NB4 (cell line): ENCODE results near the gene ESCO1.
"Not testable (repeated sequence)": the region's sequence is repeated elsewhere in the genome, so short reads cannot be mapped to it uniquely, and the experiment has no call there.

Source experiments
- DNase-seq: peaks from one replicate; pipeline ENCODE4 v3.0.0; 2010; ENCODE audit warnings: low read depth
- H3K4me3 ChIP-seq: one replicate; pipeline ENCODE4 v1.5.1; 2011; ENCODE audit warnings: mild to moderate bottlenecking, low read depth, low read length, moderate library complexity
- MYC ChIP-seq: IDR thresholded peaks from 2 replicates; pipeline ENCODE4 v1.6.1; 2011; ENCODE audit warnings: low read depth, low read length
- POLR2A ChIP-seq: IDR thresholded peaks from 2 replicates; pipeline ENCODE4 v1.6.1; 2011; ENCODE audit warnings: mild to moderate bottlenecking; ENCODE audit not compliant: insufficient read length; ENCODE audit errors: extremely low read depth
- TF ChIP-seq, protein P1 (sequence below): IDR thresholded peaks from 2 replicates; pipeline ENCODE4 v1.6.1; 2011; ENCODE audit warnings: low read depth, low read length
- TF ChIP-seq, protein P2 (sequence below): IDR thresholded peaks from one replicate; pipeline ENCODE4 v1.5.1; 2012; ENCODE audit warnings: low read depth, low read length

Gene ESCO1

DNA sequence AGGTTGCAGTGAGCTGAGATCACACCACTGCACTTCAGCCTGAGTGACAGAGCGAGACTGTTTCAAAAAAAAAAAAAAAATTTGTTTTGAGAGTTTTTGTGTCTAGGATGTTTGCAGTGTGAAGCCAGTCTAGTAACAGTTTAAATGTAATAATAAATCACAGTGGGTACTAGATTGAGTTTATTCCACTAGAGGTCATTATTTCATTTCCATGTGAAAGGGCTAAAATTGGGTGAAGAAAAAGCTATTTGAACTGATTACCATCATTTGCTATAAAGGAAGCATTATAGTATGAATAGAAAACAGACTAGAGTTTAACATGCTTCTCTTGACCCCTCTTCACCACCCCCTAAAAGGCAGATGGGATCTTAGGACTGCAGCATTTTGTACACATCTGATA lies 31.9 kb upstream of the ESCO1 start:
- no peak overlapping the region for H3K4me3 ChIP-seq
- DNase-seq = no peak
- no peak for TF ChIP-seq MYC
- TF ChIP-seq POLR2A = no peak
- TF ChIP-seq, protein P1, sequence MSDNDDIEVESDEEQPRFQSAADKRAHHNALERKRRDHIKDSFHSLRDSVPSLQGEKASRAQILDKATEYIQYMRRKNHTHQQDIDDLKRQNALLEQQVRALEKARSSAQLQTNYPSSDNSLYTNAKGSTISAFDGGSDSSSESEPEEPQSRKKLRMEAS = no peak
- TF ChIP-seq, protein P2, sequence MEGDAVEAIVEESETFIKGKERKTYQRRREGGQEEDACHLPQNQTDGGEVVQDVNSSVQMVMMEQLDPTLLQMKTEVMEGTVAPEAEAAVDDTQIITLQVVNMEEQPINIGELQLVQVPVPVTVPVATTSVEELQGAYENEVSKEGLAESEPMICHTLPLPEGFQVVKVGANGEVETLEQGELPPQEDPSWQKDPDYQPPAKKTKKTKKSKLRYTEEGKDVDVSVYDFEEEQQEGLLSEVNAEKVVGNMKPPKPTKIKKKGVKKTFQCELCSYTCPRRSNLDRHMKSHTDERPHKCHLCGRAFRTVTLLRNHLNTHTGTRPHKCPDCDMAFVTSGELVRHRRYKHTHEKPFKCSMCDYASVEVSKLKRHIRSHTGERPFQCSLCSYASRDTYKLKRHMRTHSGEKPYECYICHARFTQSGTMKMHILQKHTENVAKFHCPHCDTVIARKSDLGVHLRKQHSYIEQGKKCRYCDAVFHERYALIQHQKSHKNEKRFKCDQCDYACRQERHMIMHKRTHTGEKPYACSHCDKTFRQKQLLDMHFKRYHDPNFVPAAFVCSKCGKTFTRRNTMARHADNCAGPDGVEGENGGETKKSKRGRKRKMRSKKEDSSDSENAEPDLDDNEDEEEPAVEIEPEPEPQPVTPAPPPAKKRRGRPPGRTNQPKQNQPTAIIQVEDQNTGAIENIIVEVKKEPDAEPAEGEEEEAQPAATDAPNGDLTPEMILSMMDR = no peak

DNA sequence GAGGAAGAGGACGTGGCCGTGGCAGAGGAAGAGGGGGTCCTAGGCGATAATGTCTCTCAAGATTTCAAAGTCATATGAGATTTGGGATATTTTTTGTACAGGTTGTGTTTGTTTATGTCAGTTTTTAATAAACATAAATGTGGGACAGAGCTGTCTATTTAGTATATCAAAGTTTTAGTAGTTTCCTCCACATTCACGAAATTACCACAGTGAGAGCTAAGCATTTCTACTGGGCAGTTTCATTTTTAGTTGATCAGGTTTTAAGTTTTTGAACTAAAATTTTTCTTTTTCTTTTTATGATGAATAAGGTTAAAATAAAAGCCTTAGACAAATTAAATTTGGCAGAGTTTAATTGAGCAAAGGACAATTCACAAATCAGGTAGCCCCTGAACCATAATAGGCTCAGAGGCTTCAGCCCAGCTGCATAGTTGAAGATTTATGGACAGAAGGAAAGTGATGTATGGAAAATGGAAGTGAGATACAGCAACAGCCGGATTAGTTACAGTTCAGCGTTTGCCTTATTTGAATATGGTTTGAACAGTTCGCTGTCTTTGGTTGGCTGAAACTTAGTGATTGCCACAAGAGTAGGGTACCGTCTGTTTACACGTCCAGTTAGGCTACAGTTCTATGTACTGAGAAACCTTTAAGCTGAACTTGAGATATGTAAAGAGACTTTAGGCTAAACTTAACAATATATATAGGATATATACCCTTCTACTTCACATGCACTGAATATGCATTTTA lies 28.8 kb upstream of the ESCO1 start:
- H3K4me3 ChIP-seq = no peak overlapping the region
- no peak for DNase-seq
- TF ChIP-seq, protein P1 = no peak
- TF ChIP-seq, protein P2 = no peak
- TF ChIP-seq MYC = no peak
- TF ChIP-seq POLR2A = no peak

DNA sequence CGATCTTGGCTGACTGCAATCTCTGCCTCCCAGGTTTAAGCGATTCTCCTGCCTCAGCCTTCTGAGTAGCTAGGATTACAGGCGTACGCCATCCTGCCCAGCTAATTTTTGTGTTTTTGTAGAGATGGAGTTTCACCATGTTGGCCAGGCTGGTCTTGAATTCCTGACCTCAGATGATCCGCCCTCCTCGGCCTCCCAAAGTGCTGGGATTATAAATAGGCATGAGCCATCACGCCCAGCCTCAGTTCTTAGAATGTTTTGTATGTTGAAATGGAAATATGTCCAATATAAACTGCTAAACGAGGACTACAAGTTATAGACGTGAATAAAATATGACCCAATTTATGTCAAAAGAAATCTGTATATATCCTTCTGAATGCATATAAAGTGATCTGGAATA lies 21.1 kb upstream of the ESCO1 start:
- H3K4me3 ChIP-seq, DNase-seq: not testable (repeated sequence)

DNA sequence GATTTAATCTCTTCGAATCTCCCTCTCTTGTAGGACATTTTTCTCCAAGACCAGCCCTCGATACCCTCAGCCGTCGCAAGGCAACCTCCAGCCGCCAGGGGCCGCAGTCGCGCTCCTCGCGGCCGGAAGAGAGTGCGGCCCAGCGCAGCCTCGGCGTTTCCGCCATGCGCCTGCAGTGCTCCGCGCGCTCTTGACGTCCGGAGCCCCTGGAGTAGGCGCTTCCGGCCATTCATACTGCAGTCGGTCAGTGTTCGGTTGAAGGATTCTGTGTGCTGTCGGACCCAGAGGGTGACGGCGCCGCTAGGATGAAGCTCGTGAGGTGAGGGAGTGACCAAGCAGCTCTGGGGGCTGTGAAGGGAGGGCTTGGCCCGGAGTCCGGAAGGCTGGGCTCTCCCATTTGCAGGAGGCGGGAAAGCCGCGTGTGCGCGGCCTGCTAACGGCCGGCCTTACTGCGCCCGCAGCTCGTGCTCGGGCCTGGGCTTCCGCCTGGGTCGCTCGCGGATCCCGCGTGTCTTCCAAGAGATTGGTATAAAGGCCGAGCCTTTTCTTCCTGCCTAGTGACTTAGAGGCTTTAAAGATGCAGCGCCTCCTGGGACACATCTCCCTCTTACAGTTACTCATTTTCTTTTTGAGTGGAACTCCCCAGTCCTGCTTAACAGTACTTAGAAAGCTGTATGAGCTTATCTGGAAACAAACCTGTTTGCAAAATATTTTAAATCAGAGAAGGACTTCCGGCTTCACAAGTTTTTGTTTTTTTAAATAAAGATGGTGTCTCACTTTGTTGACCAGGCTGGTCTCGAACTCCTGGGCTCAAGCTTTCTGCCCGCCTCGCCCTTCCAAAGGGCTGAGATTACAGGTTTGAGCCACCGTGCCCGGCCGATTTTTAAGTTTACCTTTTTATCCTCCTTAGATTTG lies 11.9 kb upstream of the ESCO1 start, which contains the start of gene SNRPD1:
SNRPD1 (plus strand) TSS at position 190 of the 915 bp plus-strand sequence; CDS start at position 306, 116 bp downstream.
- TF ChIP-seq, protein P1 = peak; percentile 77
- TF ChIP-seq MYC = peak; percentile 88
- peak; percentile 83 for TF ChIP-seq POLR2A
- TF ChIP-seq, protein P2 = peak; percentile 89
- peak; percentile 95 for DNase-seq
- peak within 1 kb of the TSS; percentile 99 for H3K4me3 ChIP-seq

DNA sequence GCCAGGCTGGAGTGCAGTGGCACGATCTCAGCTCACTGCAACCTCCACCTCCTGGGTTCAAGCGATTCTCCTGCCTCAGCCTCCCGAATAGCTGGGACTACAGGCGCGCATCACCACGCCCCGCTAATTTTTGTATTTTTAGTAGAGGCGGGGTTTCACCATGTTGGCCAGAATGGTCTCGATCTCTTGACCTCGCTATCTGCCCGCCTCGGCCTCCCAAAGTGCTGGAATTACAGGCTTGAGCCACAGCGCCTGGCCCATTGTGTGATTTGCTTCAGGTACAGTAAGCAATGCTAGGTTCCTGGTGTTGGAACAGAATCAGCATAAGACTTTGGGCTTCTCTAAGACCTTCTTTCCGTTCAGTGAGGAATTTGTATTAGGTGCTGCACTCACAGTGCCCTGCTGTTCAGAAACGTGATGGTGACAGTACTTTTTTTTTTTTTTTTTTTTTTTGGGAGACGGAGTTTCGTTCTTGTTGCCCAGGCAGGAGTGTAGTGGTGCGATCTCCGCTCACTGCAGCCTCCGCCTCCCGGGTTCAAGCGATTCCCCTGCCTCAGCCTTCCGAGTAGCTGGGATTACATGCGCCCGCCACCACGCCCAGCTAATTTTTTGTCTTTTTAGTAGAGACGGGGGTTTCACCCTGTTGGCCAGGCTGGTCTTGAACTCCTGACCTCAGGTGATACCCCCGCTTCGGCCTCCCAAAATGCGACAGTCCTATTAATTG lies 11.1 kb upstream of the ESCO1 start:
- H3K4me3 ChIP-seq = peak overlapping the region; percentile 99
- not testable (repeated sequence) for DNase-seq

DNA sequence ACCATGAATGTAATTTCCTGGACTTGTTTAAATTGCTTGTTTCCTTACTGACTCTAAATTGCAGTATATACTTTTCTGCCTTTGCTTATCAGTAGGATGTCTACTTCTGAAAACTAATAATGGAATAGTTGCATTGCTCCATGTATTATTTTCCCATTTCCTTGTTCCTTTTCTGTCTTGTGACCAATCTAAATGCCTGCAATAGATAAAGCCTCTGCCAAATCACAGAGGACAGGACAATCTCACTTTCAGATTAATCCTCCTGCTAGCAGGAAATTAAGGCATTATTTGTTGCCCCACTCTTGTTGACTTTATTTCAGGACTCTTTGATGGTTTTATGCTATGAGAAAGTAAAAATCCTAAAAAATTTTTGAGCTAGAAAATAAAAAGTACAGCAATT lies 4.7 kb upstream of the ESCO1 start:
- TF ChIP-seq POLR2A (no peak), MYC (no peak)
- TF ChIP-seq, protein P2 = no peak
- TF ChIP-seq, protein P1 = no peak
- no peak for DNase-seq
- no peak overlapping the region for H3K4me3 ChIP-seq
